HG02981 (cell line): ENCODE results near the gene FMN2.
"Not testable (repeated sequence)": the region's sequence is repeated elsewhere in the genome, so short reads cannot be mapped to it uniquely, and the experiment has no call there.

Experiments
- ATAC-seq: cut with Tn5 transposase; IDR thresholded peaks from one replicate; pipeline ENCODE4 v1.9.1; 2021; ENCODE audit warnings: mild to moderate bottlenecking, moderate library complexity; ENCODE audit not compliant: unreplicated experiment

Gene FMN2

DNA sequence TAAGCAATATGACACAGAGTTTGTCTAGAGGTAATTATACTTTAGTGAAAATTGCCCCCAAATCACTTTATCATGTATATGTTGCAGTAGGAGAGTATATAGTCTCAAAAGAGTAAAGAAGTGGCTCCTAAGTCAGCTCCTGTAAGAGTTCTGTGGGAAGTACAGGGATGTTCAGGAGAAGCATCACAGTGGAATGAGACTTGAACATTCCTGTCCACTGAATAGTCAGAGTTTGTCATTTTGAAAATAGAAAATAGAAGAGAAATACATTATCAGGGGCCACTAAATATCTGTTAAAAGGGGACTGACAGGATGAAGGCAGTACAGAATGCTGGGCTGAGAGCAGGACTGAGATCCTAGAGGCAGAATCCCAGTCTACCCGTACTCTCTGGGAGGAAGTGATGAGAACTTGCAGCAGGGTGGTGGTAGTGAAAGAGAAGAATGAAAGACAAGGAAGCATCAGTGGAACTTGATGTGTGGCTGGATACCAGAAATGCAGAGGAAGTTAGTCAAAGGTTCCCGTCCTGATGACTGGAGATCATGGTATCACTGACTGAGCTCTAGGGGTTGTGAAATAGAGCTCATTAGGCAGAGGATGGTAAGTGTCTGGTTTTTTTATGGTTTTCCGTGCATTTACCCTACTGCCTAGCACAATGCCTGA, 153.4 kb downstream of the FMN2 start:
- ATAC-seq, result no peak

DNA sequence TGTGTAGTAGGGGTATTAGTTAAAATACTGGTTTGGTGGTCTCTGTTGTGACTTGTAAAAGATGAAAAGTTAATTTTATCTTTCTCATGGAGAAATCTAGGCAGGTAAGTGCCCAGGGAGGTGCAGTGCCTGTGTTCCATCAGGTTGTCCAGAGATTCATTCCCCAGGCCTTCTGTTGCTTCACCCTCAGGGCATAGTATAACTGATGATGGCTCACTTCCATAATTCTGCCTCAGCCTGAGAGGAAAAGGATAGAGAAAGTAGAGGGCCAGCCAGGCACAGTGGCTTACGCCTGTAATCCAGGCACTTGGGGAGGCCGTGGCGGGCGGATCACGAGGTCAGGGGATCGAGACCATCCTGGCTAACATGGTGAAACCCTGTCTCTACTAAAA, 153.9 kb downstream of the FMN2 start:
- ATAC-seq, result no peak

DNA sequence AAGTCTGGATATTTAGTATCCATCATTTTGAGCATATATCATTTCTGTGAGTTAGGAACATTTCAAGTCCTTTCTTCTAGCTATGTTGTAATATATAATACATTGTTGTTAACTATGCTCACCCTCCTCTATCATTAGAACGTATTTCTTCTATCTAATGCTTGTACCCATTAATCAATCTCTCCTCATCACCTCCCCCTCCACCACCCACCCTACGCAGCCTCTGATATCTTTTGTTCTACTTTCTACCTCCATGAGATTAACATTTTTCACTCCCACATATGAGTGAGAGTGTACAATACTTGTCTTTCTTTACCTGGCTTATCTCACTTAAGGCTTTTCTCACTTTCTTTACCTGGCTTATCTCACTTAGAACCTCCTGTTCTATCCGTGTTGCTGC, 156.2 kb downstream of the FMN2 start:
- no peak for ATAC-seq

DNA sequence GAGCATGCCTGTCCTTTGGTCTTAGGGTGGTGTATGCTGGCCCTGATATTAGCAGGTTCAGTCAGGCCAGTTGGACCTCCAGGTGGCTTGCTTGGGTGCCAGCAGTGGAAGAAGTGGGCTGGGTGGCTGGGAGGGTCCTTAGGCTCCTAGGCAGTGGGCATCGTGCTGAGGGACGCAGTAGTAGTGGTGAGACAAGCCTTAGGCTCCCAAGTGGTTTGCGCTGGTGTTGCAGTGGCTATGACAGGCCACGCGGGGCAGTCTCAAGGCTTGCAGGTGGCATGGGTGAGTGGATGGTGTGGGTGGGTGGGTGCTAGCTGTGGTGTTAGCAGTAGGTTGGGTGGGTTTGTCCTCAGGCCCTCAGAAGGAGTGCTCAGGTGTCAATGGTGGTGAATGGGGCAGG, 162.3 kb downstream of the FMN2 start:
- ATAC-seq, result no peak

DNA sequence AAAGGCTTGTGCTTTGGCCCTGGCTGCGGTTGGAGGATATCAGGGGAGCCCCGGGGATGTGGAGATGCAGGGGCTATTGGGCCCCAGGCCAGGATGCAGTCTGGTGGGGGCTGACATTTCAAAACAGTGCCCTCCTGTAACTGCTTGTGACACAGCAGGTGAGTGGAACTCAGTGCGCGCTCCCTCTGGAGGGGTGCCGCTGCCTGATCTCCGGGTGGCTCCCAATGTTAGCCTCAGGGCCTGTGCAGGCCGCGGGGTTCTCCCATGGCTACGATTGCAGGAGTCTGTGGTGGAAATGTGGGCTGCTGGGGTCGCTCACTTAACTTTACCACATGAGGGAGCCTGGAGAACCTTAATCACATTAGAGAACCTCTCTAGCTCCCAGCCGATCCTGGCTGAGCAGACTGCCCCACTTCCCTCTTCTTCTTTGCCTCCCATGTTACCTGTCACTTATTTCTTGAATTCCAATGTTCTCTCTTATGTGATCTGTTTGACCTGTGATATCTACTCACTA, 163.2 kb downstream of the FMN2 start:
- ATAC-seq, result no peak

DNA sequence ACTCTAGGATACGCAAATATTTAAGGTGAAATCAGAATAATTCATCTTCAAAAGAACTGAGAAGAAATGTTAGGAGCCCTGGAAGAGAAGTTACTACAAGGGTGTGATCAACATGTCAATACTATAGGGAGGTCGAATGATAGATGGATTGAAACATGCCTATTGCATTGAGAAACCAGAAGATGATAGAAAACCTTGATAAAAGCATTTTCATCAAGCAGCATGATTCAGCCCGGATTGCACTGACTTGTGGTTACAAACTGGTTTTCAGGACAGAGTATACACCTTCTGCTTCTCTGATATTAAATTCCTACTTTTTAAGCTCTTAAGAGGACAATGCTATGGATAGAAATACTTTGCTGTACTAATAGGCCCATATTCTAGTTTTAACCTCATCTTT, 164.2 kb downstream of the FMN2 start:
- ATAC-seq, result no peak

DNA sequence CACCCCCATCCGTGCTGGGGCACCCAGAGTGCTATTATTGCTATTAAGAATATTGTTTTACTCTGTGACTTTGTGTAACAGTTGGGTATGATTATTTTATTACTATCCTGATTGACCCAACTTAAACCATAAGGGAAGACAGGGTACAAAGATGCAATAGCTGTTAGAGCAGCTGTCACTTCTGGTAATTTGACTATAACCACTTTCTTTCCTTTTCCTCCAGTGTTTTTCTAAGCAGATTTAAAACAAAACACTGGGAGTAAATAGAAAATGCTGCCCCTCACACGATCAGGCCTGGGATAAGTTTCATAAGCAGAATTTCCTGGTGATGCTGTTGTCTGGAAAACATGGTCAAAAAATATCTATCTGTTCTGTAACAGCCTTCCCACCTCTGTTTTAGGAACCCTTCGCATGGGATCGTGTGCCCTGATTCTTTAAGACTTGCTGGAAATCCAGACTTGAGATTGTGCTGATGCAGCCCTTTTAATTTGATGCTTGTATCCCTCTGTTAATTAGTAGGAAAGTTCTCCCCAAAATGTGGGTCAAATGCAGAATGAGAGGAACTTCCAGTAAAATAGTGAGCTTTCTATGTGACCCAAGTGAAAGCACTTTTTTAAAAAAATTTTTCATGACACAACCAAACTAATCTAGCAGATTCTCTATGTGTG, 165.3 kb downstream of the FMN2 start:
- ATAC-seq, result no peak

DNA sequence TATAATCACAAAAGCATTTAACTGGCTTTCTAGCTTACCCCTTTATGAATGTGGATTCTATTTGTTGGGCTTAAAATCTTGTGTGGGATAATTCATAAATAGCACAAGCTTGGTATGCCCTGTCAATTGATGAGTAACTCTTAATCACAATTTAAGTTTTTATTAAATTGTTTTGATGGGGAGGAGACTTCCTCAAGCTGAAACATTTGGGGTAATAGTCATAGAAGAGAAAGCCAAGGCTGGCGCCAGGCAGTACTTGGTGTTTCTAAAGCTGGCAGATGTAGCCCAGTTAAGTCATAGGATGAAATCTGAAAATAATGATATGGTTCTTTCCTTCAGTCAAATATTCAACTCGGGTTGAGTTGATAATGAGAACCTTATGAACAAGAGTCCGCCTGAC, 167.2 kb downstream of the FMN2 start:
- no peak for ATAC-seq

DNA sequence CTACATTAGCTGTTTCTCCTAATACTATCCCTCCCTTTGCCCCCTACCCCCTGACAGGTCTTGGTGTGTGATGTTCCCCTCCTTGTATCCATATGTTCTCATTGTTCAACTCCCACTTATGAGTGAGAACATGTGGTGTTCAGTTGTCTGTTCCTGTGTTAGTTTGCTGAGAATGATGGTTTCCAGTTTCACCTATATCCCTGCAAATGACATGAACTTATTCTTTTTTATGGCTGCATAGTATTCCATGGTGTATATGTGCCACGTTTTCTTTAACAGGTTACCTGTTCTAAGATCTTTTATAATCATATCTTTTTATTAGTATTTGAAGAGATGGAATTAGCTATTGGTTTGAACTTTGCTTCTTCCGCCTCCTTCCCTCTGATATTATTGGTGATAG, 172.8 kb downstream of the FMN2 start:
- not testable (repeated sequence) for ATAC-seq

DNA sequence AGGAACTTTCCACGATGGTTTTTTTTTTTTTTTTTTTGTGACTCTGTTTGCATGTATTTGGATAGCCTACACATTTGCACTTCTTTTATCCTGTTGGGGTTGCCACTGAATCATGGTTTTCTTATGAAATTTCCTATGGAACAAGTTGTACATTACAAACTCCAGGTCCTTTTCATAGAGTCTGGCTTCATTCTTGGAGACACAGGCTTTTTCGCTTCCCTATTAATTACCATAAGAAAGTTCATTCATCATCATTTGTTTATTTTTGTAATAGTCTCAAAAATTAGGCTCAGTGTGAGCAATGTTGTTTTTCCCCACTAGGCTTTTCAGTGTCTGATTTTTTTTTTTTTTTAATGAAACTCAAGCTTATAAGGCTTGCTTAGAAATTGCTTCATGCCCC, 179.4 kb downstream of the FMN2 start:
- ATAC-seq, result no peak

DNA sequence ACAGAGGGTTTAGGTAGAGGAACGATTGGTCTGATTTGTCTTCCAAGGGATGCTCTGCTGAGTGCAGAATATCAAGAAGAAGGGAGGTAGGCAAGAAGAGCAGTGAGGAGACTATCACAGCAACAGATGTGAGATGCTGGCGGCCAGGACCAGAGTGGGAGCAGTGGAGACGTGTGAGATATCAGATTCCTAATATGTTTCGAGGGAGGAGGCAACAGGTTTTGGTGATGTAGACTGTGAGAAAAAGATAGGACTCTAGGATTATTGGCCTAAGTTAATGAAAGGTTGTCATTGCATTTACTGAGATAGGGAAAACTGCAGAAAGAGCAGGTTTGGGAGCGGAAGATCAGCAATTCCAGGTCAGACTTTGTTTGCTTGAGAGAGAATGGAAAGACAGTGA, 182.9 kb downstream of the FMN2 start:
- no peak for ATAC-seq

DNA sequence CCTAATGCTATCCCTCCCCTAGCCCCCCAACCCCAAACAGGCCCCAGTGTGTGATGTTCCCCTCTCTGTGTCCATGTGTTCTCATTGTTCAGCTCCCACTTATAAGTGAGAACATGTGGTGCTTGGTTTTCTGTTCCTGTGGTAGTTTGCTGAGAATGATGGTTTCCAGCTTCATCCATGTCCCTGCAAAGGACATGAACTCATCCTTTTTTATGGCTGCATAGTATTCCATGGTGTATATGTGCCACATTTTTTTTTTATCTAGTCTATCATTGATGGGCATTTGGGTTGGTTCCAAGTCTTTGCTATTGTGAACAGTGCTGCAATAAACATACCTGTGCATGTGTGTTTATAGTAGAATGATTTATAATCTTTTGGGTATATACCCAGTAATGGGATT, 183.5 kb downstream of the FMN2 start:
- ATAC-seq, result not testable (repeated sequence)

DNA sequence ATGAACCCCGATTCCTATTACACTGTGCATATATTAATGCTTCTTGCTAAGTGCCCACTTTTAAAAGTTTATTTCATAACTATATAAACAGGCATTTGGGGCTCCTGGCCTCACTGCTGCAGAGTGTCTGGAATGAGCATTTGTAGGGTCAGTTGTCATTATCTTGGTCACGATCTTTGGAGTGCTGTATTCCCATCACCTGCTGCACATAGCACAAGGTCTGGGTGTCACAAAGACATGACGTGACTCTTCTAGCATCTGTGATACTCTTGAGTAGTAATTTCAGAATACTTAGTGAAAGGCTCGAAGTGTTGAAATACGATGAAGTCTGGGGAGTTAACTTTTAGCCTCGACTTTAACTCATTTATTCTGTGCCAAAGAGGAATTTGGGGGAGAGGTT, 186.4 kb downstream of the FMN2 start:
- ATAC-seq, result no peak

DNA sequence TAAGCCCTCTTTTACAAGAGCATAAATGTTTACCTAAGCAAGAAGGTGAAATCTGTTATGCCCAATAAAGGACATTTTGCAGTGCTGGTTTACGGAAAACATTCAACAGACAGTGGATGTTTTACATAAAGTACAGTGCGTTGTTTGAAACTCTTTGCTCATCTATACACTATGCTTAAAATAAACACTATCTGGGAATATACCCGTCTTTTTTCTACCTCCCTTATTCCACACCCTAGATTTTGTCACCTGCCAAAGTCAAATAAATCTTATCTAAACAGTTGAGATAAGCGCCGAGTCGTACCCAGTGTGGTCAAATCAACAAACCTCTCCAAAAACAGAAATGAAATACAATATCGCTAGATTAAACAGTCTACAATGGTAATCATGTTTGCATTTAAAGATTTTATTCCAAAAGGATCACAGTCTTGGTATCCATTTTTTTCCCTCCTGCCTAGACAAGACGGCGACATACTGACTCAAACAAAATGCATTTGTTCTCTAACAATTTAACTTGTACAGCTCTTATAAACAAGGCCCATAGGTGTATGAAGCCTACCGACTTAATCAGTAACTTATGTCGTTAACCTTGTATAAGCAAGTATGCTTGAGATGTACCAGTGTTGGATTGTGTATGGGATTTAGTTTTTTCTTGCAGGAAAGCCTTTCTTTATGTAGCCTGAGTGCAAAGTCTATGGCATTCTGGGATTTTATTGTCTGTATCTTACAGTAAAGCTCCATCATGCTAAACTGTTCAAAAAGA, 189.1 kb downstream of the FMN2 start:
- ATAC-seq, result no peak

DNA sequence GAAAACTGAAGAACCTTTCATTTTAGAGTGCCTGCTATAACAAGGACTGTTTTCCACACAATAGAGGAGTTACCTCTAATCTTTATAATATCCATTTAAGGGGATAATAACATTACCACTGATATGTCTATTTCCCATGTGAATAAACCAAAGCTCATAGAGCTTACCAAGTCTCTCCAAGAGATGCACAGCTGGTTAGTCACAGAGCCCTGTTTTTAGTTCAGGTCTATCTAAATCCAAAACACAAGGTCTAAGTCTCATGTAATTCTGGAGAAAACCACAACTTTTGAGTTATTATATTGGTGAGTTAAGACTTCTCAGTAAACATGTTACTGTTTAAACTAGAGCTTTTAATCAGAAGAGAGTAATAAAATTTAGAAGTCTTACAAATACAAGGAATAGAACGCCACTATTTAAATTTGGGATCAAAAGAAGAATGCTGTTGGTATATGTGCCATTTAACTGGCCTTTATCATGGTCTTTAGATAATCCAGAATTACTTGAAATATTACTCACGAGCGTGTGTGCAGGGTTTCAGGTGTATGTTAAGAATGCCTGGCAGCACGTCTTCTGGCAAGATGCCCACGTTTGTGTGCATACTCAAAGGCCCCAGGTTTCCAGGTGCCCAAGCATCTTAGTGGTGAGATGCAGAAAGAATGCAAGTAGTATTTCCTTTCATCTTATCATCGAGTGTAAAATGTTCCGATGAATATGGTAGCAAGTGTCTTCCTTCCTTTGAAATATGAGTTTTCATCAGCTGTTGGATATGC, 190.6 kb downstream of the FMN2 start:
- ATAC-seq, result no peak

DNA sequence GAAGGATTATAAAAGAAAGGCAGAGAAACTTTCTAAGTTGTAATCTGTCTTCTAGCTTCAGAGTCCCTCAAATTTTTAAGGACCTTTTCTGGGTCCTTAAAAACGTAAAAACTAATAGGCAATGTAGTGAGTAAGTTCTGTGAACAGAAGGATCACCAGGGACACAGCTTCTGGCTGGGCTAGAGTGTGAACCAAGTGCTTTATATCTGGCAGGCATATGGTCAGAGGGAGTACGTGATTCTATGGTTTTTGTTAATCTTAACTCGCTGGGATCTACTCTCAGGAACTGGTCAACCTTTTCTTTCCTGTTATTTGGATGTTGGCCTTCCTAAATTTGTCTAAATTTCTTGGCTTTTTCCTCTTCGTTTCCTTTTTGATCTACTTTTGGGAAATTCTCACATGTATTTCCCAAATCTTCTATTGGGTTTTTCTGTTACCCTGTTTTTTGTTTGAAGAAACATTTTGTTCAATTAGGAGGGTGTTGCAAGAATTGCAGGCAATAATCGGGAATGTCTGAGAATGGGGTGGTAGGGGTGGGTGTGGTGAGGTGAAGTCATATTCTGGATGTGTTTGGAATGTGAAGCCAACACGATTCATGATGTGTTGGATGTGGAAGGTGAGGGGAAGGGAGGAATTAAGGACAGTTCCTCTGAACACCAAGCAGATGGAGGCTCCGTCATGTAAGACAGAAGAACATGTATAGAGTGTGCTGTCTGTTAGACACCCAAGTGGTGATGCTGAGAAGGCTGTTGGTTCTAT, 193.2 kb downstream of the FMN2 start:
- no peak for ATAC-seq

DNA sequence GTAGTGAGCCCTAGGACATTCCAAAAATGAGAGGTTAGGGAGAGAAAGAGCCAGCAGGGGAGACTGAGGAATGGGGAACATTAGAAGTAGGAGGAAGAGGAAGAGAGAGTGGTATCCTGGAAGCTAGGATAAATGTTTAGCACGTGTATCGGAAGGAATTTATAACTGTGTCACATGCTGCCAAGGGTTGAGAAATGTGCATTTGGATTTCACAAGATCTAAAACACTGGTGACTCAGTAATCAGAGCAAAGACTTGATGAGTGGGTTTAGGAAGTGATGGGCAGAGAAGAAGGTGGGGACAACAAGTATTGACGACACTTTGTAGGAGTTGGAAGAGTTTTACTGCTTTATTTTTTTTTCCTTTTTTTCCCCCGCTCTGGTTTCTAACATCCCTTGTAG, 193.9 kb downstream of the FMN2 start:
- ATAC-seq, result no peak

DNA sequence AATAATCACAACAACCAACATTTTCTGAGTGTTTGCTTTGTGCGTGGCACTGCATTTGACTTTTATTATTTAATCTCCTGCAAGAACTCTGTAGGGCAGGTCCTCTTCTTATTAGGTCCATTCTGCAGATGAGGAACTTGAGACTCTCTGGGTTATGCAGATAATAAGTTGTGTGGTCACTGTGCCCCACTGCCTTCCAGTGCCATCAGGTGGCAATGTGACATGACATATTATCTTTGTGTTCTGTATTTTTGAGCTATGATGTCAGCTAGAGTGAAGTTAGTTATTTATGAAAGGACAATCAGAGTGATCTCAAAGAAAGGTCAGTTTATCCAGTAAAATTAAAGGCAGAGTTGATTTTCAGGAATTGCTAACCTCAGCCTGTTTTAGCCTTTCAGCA, 196.0 kb downstream of the FMN2 start:
- ATAC-seq, result no peak

DNA sequence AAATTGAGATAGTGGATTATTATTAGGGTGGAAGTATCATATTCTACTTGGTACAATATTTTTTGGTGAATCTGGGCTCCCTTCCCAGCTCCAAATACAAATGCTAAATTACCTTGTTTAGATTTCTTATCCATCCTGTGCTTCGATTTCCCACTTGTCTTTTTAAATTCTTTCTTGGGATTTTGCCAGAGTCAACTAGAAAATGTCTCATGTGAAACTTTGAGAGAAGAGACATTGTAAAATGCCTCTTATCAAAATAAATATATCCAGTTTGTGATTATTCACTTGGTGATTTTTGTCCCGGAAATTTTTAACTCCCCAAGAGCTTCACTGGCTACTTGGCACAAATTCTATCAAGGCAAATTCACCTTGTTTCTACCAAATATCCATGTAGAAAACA, 202.0 kb downstream of the FMN2 start:
- ATAC-seq, result no peak

DNA sequence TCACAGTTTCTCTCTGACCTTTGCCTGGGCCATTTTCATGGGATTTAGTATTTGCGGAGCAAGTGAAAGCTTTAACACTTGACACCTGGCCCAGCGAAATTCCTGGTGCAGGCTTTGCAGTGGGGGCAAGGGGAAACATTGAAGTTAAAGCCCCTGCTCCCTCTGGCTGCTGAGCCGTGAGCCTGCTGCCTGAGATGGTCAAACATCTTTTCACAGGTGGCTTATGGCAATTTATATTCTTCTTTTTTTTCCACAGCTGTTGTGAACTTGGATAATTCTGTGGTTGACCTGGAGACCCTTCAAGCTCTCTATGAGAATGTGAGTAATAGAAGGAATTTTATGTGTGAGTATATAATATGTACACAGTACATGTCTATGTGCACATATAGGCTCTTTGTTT, 202.9 kb downstream of the FMN2 start:
- no peak for ATAC-seq

DNA sequence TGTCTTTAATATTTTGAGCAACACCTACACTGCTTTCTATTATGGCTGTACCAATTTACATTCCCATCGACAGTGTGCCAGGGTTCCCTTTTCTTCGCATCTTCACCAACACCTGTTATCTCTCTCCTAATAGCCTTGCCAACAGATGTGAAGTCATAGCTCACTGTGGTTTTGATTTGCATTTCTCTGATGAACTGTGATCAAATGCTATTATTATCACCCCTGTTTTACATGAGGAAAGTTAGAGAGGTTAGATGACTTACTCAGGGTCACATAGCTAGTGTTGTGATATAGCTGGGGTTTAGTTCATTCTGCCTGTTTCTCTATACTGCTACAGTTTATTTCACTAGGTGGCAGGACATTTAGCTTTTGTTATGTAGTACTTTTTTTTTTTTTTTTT, 204.1 kb downstream of the FMN2 start:
- ATAC-seq, result peak; percentile 49
